Lung microvascular endothelial cell (primary cell): ENCODE data around the gene BMS1. TPM values are rescaled to one million over a fixed set of nuclear protein-coding genes. Genes with fewer than 3 reads are reported as not detected.
"Not testable (repeated sequence)": the region's sequence is repeated elsewhere in the genome, so short reads cannot be mapped to it uniquely, and the experiment has no call there.

Experiments used
- DNase-seq, 2 donors: peaks; one replicate each; pipeline versions ENCODE4 v3.0.0 to v3.0.0-alpha.2; 2010; ENCODE audit warnings: low read depth in 2 of 2
- total RNA-seq: library from RNA; depleted of rRNA; stranded (reverse); fragments of >200 nt; gene quantifications from 2 replicates; pipeline ENCODE4 v1.2.1, GENCODE V29; 2014

The BMS1 gene, protein sequence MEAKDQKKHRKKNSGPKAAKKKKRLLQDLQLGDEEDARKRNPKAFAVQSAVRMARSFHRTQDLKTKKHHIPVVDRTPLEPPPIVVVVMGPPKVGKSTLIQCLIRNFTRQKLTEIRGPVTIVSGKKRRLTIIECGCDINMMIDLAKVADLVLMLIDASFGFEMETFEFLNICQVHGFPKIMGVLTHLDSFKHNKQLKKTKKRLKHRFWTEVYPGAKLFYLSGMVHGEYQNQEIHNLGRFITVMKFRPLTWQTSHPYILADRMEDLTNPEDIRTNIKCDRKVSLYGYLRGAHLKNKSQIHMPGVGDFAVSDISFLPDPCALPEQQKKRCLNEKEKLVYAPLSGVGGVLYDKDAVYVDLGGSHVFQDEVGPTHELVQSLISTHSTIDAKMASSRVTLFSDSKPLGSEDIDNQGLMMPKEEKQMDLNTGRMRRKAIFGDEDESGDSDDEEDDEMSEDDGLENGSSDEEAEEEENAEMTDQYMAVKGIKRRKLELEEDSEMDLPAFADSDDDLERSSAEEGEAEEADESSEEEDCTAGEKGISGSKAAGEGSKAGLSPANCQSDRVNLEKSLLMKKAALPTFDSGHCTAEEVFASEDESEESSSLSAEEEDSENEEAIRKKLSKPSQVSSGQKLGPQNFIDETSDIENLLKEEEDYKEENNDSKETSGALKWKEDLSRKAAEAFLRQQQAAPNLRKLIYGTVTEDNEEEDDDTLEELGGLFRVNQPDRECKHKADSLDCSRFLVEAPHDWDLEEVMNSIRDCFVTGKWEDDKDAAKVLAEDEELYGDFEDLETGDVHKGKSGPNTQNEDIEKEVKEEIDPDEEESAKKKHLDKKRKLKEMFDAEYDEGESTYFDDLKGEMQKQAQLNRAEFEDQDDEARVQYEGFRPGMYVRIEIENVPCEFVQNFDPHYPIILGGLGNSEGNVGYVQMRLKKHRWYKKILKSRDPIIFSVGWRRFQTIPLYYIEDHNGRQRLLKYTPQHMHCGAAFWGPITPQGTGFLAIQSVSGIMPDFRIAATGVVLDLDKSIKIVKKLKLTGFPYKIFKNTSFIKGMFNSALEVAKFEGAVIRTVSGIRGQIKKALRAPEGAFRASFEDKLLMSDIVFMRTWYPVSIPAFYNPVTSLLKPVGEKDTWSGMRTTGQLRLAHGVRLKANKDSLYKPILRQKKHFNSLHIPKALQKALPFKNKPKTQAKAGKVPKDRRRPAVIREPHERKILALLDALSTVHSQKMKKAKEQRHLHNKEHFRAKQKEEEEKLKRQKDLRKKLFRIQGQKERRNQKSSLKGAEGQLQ
- 14.2 and 20.0 TPM in 2 replicates for total RNA-seq

DNA sequence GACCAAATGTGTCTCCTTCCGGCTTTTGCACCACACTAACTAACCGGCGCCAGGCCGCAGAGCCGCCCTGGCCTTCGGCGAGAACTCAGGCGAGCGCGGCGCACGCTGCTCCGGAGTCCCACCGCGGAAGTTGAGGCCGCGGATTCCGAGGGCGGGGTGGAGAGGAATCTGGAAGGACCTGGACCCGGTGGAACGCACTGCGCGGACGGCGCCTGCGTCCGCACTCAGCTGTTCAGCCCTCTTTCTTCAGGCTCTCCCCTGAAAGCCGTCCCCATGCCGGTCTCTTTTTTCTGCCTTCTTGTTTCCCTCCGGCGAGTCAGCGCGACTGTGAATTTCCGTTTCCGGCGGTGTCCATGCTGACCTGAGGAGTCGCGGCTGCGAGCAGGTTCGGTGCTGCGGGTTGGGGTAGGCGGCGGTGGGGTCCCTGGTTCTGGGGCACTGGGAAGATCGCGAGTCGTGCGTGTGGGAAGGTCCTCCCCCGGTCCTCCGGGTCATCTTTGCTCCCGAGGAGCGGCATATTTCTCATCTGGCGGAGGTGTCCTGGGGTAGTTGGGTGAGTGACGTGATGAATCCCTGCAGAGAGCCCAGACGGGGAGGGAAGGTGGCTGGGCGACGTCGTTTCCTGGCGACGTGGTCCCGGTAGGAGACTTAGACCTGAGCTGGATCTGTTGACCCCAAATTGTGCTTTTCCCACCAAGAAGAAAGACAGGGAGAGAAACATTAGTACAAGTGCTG lies at the start of gene BMS1:
BMS1 (plus strand) TSS at position 350 of the 735 bp plus-strand sequence. CDS start 1,600 bp downstream, outside the sequence.
- DNase-seq, result peak; percentile 92 to 95

- DNase-seq, result no peak
These were observed 48.1 kb upstream of the BMS1 start for GRCh38 chr10:42734536-42734935.

GRCh38 chr10:42738679-42739078 lies 43.9 kb upstream of the BMS1 start:
- no peak for DNase-seq

- not testable (repeated sequence) for DNase-seq
These were observed 41.1 kb upstream of the BMS1 start for GRCh38 chr10:42741536-42741935.

- DNase-seq, result peak; percentile 40 to 45
These were observed 38.9 kb upstream of the BMS1 start for GRCh38 chr10:42743697-42744096.

GRCh38 chr10:42744134-42744701 lies 38.4 kb upstream of the BMS1 start:
- DNase-seq, result no peak

DNA sequence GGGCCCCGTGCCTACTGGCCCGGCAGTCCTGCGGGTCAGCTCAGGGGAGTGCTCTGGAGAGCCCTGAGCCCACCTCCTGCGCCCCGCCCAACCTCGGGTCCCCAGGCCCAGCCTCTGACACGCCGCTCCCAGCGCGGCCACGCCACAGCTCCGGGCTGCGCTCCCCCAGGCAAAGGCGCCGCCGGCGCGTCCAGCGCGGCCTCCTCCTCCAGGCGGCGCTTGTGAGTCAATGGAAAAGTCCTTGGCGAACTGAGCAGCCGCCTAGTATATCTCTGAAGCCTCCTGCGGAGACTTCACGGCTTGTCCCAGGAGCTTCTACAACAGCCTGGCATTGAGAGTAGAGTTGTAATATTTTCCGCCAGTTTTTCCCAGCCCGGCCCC lies 29.5 kb upstream of the BMS1 start:
- DNase-seq, result peak; percentile 78 to 83

DNA sequence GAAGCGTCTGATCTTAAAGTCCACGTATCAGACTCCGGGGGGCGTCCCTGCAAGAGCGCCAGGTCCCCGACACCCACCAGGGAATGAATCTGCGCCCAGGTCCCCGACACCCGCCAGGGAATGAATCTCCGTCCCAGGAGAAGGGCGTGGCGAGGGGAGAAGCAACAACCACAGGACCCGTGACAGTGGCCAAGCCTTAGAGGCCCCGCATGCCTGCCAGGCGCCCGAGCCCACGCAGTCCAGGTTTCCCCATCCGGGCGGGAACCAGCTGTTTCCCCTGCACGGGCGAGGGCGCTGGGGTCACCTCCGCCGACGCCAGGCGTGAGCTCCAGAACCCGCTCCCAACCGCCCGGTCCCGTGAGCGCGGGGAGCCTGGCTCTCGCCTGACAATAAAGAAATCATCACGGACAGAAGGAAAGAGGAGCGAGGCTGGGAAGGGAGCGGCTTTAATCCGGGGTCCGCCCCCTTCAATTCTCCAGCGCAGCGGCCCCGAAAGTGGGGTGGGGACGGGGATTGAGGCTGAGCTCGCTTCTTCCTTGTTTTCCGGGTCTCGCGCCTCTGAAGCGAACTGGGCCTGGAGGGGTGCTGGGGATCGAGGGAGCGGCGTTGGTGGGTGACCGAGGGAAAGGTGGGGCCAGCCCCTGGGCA lies 29.0 kb upstream of the BMS1 start:
- peak; percentile 45 to 89 for DNase-seq

- DNase-seq, result peak; percentile 7 to 46
These were observed 28.2 kb upstream of the BMS1 start for GRCh38 chr10:42754155-42755027.

GRCh38 chr10:42755028-42755451 lies 27.6 kb upstream of the BMS1 start:
- peak in 1 of 2 donors; percentile 27 for DNase-seq

GRCh38 chr10:42755556-42756093 lies 27.0 kb upstream of the BMS1 start:
- no peak for DNase-seq

DNA sequence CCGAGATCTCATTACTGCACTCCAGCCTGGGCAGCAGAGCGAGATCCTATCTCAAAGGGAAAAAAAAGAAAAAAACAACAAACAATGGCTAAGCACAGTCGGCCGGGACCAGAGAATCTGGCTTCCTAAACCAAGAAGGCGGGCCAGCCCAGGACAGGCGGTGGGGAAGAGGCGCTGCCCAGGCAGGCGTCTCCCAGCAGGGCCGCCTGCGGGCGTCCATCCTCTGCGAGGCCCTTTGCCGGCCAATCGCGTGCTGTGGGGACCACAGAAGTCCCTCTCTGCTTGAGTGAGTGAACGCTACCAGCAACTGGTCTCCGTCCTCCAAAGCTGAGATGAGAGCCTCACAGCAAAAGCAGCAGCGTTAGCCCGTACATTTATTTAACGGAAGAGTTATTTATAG lies 14.7 kb upstream of the BMS1 start:
- DNase-seq, result no peak

- no peak for DNase-seq
These were observed 13.9 kb upstream of the BMS1 start for GRCh38 chr10:42768581-42769152.

GRCh38 chr10:42769173-42769572 lies 13.4 kb upstream of the BMS1 start:
- DNase-seq, result no peak

- DNase-seq, result no peak
These were observed 12.9 kb upstream of the BMS1 start for GRCh38 chr10:42769673-42770072.

- no peak for DNase-seq
These were observed 5.9 kb upstream of the BMS1 start for GRCh38 chr10:42776681-42777080.

GRCh38 chr10:42780456-42780855 lies 2.1 kb upstream of the BMS1 start:
- DNase-seq, result no peak

- DNase-seq, result peak in 1 of 2 donors; percentile 5
These were observed 626 bp upstream of the BMS1 start for GRCh38 chr10:42781893-42782445.
